Astrocyte (in vitro differentiated cells and primary cell): ENCODE measurements around the gene GPR15LG.

Experiments
- CTCF ChIP-seq: IDR thresholded peaks from 2 replicates; pipeline ENCODE4 v1.5.1; 2011; ENCODE audit warnings: low read depth, mild to moderate bottlenecking, inconsistent platforms, low read length, moderate library complexity; ENCODE audit not compliant: insufficient read depth
- EZH2 ChIP-seq: IDR thresholded peaks from 2 replicates; pipeline ENCODE4 v1.6.1; 2012; ENCODE audit warnings: mild to moderate bottlenecking, low read length, inconsistent platforms; ENCODE audit not compliant: insufficient read depth

- TF ChIP-seq CTCF (no peak), EZH2 (no peak)
Observed at GRCh38 chr10:84234479-84234878, 60.9 kb downstream of the GPR15LG start.
